Hematopoietic multipotent progenitor cell treated with erythropoietin and hydrocortisone succinate and interleukin-3 and kit ligand, for 4 days (in vitro differentiated cells): ENCODE results near the gene GNG12.

Experiments
- DNase-seq: peaks from one replicate; pipeline ENCODE4 v3.0.0-alpha.2; 2015

GNG12 gene

GRCh38 chr1:67812226-67812625, 21.0 kb downstream of the GNG12 start:
- no peak for DNase-seq

GRCh38 chr1:67811781-67812180, 21.5 kb downstream of the GNG12 start:
- DNase-seq, result no peak

GRCh38 chr1:67809887-67810286, 23.4 kb downstream of the GNG12 start:
- no peak for DNase-seq

GRCh38 chr1:67807282-67807681, 26.0 kb downstream of the GNG12 start:
- DNase-seq, result no peak

GRCh38 chr1:67804710-67805109, 28.6 kb downstream of the GNG12 start:
- DNase-seq, result no peak

- DNase-seq, result no peak
Observed at GRCh38 chr1:67803380-67804279, 29.6 kb downstream of the GNG12 start.

GRCh38 chr1:67802565-67802964, 30.7 kb downstream of the GNG12 start:
- DNase-seq, result no peak

- DNase-seq, result no peak
Observed at GRCh38 chr1:67801903-67802302, 31.4 kb downstream of the GNG12 start.

GRCh38 chr1:67795179-67795912, 37.9 kb downstream of the GNG12 start:
- DNase-seq, result no peak

GRCh38 chr1:67793562-67793961, 39.7 kb downstream of the GNG12 start:
- no peak for DNase-seq

GRCh38 chr1:67792741-67793458, 40.4 kb downstream of the GNG12 start:
- DNase-seq, result no peak

GRCh38 chr1:67792103-67792502, 41.2 kb downstream of the GNG12 start:
- DNase-seq, result no peak

- no peak for DNase-seq
Observed at GRCh38 chr1:67791686-67792085, 41.6 kb downstream of the GNG12 start.

GRCh38 chr1:67791261-67791660, 42.0 kb downstream of the GNG12 start:
- DNase-seq, result no peak

- no peak for DNase-seq
Observed at GRCh38 chr1:67790201-67790692, 43.0 kb downstream of the GNG12 start.

GRCh38 chr1:67789551-67789950, 43.7 kb downstream of the GNG12 start:
- DNase-seq, result no peak

- DNase-seq, result no peak
Observed at GRCh38 chr1:67788904-67789303, 44.4 kb downstream of the GNG12 start.

- DNase-seq, result no peak
Observed at GRCh38 chr1:67788238-67788790, 45.0 kb downstream of the GNG12 start.

- DNase-seq, result no peak
Observed at GRCh38 chr1:67787746-67788145, 45.5 kb downstream of the GNG12 start.

GRCh38 chr1:67785847-67786753, 47.2 kb downstream of the GNG12 start:
- DNase-seq, result no peak

GRCh38 chr1:67784545-67785186, 48.6 kb downstream of the GNG12 start:
- no peak for DNase-seq
